GM12892 (cell line): ENCODE measurements around the gene ABCA1.

Experiments
- POLR2A ChIP-seq: IDR thresholded peaks from 2 replicates; pipeline ENCODE4 v1.6.1; 2011; ENCODE audit warnings: low read depth, low read length, control low read depth
- POLR2AphosphoS5 ChIP-seq: IDR thresholded peaks from 2 replicates; pipeline ENCODE4 v1.6.1; 2011; ENCODE audit warnings: low read depth, low read length, control low read depth
- TAF1 ChIP-seq: IDR thresholded peaks from 2 replicates; pipeline ENCODE4 v1.6.1; 2011; ENCODE audit warnings: low read depth, mild to moderate bottlenecking, control low read depth, low read length, borderline replicate concordance

DNA sequence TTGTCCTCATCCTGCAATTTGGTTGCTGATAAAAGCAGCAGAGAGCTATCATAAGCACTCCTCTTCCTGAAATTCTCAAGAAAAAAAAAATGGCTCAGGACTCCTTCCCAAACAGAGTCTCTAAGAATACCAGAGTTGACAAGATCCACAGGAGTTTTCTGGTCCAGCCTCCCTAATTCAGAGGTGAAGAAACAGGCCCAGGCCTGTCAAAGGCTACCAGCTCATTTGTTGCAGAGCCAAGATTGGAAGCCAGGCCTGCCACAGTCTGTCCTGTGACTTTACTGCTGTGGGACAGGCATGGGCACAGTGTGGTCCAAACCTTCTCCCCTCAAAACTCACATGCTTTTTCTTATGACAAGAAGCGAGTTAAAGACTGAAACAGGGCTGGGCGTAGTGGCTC lies 122.5 kb downstream of the ABCA1 start:
- TF ChIP-seq POLR2A = no peak
- TF ChIP-seq POLR2AphosphoS5 = no peak
- TF ChIP-seq TAF1 = no peak
